ENCODE results near the gene GJD3.

DNA sequence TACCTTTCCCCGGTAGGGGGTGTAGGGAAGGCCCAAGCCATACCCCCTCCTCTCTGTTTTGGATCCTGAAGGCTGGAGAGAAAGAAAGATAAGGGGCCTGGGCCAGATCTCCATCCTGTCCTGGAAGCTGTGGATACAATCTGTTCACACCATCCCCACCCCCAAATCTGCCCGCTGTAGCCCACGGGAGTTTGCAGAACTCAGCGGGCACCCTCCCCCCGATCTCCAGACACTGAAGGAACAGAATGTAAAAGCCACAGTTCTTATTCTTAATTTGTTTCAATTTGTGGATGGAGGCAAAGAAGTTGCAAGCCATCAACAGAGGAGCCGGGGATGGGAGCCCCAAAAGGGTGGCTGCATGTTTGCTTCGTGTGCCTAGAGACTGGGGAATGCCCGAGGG is 27.2 kb downstream of the GJD3 start:
- no peak for TF ChIP-seq CTCF (conservative IDR thresholded peaks at IDR 0.05; ENCODE audit: low read depth, low read length)
- no peak for TF ChIP-seq MAZ (IDR thresholded peaks at IDR 0.05; ENCODE audit: borderline replicate concordance, low read depth, low read length)
- no peak for TF ChIP-seq RAD21 (IDR thresholded peaks at IDR 0.05; ENCODE audit: low read length)
- no peak for TF ChIP-seq CEBPB (IDR thresholded peaks at IDR 0.05; ENCODE audit: low read depth, low read length)
- TF ChIP-seq RFX5 (IDR thresholded peaks at IDR 0.05; ENCODE audit: low read depth, low read length): no peak
- no peak for TF ChIP-seq MXI1 (IDR thresholded peaks at IDR 0.05; ENCODE audit: borderline replicate concordance, low read depth, low read length)
- no peak for TF ChIP-seq ELK1 (IDR thresholded peaks at IDR 0.05; ENCODE audit: borderline replicate concordance, low read depth, low read length)
